ENCODE results near the gene PRKACB. TPM values are rescaled to one million over a fixed set of nuclear protein-coding genes. Genes with fewer than 3 reads are reported as not detected.
"Not testable (repeated sequence)": the region's sequence is repeated elsewhere in the genome, so short reads cannot be mapped to it uniquely, and the experiment has no call there.

Gene PRKACB
- total RNA-seq, 1 experiment from 2014 or later, result 16.6 TPM

DNA sequence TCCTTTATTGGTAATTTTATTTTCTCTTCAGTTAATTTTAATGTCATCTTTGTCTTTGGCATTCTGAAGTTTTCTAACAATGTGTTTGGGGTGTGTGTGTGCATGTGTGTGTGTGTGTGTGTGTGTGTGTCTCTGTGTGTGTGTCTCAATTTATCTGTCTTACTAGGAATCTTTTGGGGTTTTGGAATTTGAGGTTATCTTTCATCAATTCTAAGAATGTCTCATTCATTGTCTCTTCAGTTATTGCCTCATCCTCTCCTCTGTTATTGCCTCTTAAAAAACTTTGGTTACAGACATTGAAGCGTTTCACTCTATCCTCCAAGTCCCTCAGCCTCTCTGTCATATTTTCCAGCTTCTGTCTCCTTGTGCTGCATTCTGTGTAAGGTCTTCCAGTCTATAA lies 139.3 kb downstream of the PRKACB start:
- DNase-seq, result no peak

DNA sequence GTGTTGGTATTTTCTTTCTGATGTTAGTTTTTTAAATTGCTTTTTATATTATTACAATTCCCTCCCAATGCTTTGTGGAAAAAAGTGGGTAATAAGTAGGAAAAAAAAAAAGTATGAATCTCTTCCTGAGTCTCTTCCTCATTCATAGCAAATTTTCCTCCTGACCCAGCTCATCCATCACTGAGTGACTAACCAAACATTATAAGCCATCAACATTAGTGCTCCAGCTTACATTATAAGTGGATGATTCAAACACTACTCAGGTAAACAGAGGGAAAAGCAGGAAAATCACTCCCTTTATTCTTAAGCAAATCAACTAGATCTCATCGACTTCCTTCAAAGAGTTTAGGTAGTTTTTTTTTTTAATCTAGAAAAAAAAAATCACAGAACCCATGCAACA lies 142.0 kb downstream of the PRKACB start:
- H3K36me3 ChIP-seq (replicated peaks; ENCODE audit: control insufficient read depth, insufficient read depth, low read length), result no peaks in the 10 kb centered on the region
- no peaks in the 10 kb centered on the region for H3K27me3 ChIP-seq (ENCODE audit: control insufficient read depth, insufficient read depth, low read length)
- H3K4me3 ChIP-seq (ENCODE audit: insufficient read depth, low read depth, low read length), result no peak overlapping the region
- no peak for DNase-seq

More for the DNA sequence above, 139.3 kb downstream of the PRKACB start:
- H3K4me3 ChIP-seq (ENCODE audit: insufficient read depth, low read depth, low read length), result no peak overlapping the region
- H3K27me3 ChIP-seq (ENCODE audit: control insufficient read depth, insufficient read depth, low read length), result no peaks in the 10 kb centered on the region
- no peaks in the 10 kb centered on the region for H3K36me3 ChIP-seq (replicated peaks; ENCODE audit: control insufficient read depth, insufficient read depth, low read length)

DNA sequence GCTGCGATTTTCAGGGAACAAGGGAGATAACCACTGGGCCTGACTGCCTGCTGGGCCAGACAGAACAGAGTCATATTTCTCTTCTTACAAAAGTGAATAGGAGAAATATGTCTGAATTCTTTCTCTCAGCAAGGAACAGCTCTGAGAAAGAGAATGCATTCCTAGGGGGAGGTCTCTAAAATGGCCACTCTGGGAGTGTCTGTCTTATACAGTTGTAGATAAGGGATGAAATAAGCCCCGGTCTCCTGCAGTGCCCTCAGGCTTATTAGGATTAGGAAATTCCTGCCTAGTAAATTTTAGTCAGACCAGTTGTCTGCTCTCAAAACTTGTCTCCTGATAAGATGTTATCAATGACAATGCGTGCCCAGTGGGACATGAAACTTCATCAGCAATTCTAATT lies 143.3 kb downstream of the PRKACB start:
- not testable (repeated sequence) for H3K27me3 ChIP-seq (ENCODE audit: control insufficient read depth, insufficient read depth, low read length); H3K4me3 ChIP-seq (ENCODE audit: insufficient read depth, low read depth, low read length); H3K36me3 ChIP-seq (replicated peaks; ENCODE audit: control insufficient read depth, insufficient read depth, low read length); DNase-seq

Other genes with a start within 250 kb of the PRKACB start
- 3.1 and 3.7 TPM in 2 replicates for gene TTLL7, start 145.1 kb upstream of the PRKACB start, total RNA-seq (2014; rRNA removed; shearing (Covaris generic))
- gene SAMD13, start 157.4 kb downstream of the PRKACB start, total RNA-seq (2014; rRNA removed; shearing (Covaris generic)), result 2.1 and 3.1 TPM in 2 replicates

Data from H7 (cell line).